ENCODE measurements around the gene GRIN2A.
A peak's percentile ranks its signal among the peaks of the same experiment; 100 is the strongest.

GRIN2A gene

GRCh38 chr16:10098991-10099390, 83.2 kb downstream of the GRIN2A start:
- Histone ChIP-seq H3K4ac (ENCODE audit: low read depth in 1 of 2, low read length in 2 of 2) (no peak overlapping the region), H3K14ac (ENCODE audit: low read length in 2 of 2) (no peak overlapping the region), H2BK120ac (ENCODE audit: low read depth, low read length) (no peak overlapping the region), H3K9ac (ENCODE audit: low read length) (peak overlapping the region; percentile 50), H3K79me1 (replicated peaks; ENCODE audit: low read length, poor library complexity, severe bottlenecking) (no peaks in the 10 kb centered on the region), H3K4me1 (ENCODE audit: control insufficient read depth, insufficient read depth, low read depth, low read length) (no peaks in the 10 kb centered on the region), H3K4me2 (ENCODE audit: low read length, poor library complexity, severe bottlenecking) (no peak overlapping the region), H3K9me3 (ENCODE audit: control insufficient read depth, low read length) (peaks cover 11% of the 10 kb centered on the region), H3K4me3 (ENCODE audit: insufficient read depth in 1 of 2, low read depth in 1 of 2, low read length in 2 of 2) (no peak overlapping the region), H3K18ac (ENCODE audit: low read depth in 1 of 2, low read length in 2 of 2) (no peak overlapping the region), H2AK5ac (ENCODE audit: low read length, severe bottlenecking) (no peak overlapping the region), H3K23ac (ENCODE audit: low read length in 2 of 2) (no peak overlapping the region), H2BK12ac (ENCODE audit: low read length in 2 of 2) (no peak overlapping the region), H3K27me3 (ENCODE audit: control insufficient read depth in 1 of 2, insufficient read depth in 1 of 2, low read length in 2 of 2) (no peaks in the 10 kb centered on the region), H4K91ac (ENCODE audit: low read length) (no peak overlapping the region), H3K36me3 (ENCODE audit: control insufficient read depth in 1 of 2, insufficient read depth in 2 of 2, low read depth in 1 of 2, low read length in 2 of 2) (no peaks in the 10 kb centered on the region), H2BK5ac (ENCODE audit: low read depth, low read length, poor library complexity, severe bottlenecking) (no peak overlapping the region), H2BK15ac (ENCODE audit: low read depth, poor library complexity, severe bottlenecking) (no peak overlapping the region), H3K27ac (ENCODE audit: low read length, poor library complexity, severe bottlenecking) (no peak overlapping the region), H2AFZ (ENCODE audit: low read depth, low read length) (no peak overlapping the region), H4K8ac (ENCODE audit: low read length) (no peak overlapping the region)
- DNase-seq: no peak

GRCh38 chr16:10097271-10097670, 85.0 kb downstream of the GRIN2A start:
- H2BK15ac ChIP-seq (ENCODE audit: low read depth, poor library complexity, severe bottlenecking): no peak overlapping the region
- H3K18ac ChIP-seq (ENCODE audit: low read depth in 1 of 2, low read length in 2 of 2): no peak overlapping the region
- no peak overlapping the region for H2AFZ ChIP-seq (ENCODE audit: low read depth, low read length)
- H3K4me1 ChIP-seq (ENCODE audit: control insufficient read depth, insufficient read depth, low read depth, low read length): no peaks in the 10 kb centered on the region
- H3K79me1 ChIP-seq (replicated peaks; ENCODE audit: low read length, poor library complexity, severe bottlenecking): no peaks in the 10 kb centered on the region
- 80% methylated on average over 1 of the region's 2 CpGs for WGBS
- H3K4ac ChIP-seq (ENCODE audit: low read depth in 1 of 2, low read length in 2 of 2): no peak overlapping the region
- H3K27me3 ChIP-seq (ENCODE audit: control insufficient read depth in 1 of 2, insufficient read depth in 1 of 2, low read length in 2 of 2): no peaks in the 10 kb centered on the region
- no peaks in the 10 kb centered on the region for H3K36me3 ChIP-seq (ENCODE audit: control insufficient read depth in 1 of 2, insufficient read depth in 2 of 2, low read depth in 1 of 2, low read length in 2 of 2)
- H2BK5ac ChIP-seq (ENCODE audit: low read depth, low read length, poor library complexity, severe bottlenecking): no peak overlapping the region
- no peak overlapping the region for H3K27ac ChIP-seq (ENCODE audit: low read length, poor library complexity, severe bottlenecking)
- H2AK5ac ChIP-seq (ENCODE audit: low read length, severe bottlenecking): no peak overlapping the region
- no peak overlapping the region for H2BK12ac ChIP-seq (ENCODE audit: low read length in 2 of 2)
- peak overlapping the region; percentile 75 for H3K9ac ChIP-seq (ENCODE audit: low read length)
- H3K4me3 ChIP-seq (ENCODE audit: insufficient read depth in 1 of 2, low read depth in 1 of 2, low read length in 2 of 2): peak overlapping the region in 1 of 2 experiments; percentile 13
- no peak overlapping the region for H3K23ac ChIP-seq (ENCODE audit: low read length in 2 of 2)
- peaks cover 11% of the 10 kb centered on the region for H3K9me3 ChIP-seq (ENCODE audit: control insufficient read depth, low read length)
- H2BK120ac ChIP-seq (ENCODE audit: low read depth, low read length): no peak overlapping the region
- peak; percentile 24 for DNase-seq
- no peak overlapping the region for H4K8ac ChIP-seq (ENCODE audit: low read length)
- no peak overlapping the region for H3K4me2 ChIP-seq (ENCODE audit: low read length, poor library complexity, severe bottlenecking)
- H3K14ac ChIP-seq (ENCODE audit: low read length in 2 of 2): no peak overlapping the region
- no peak overlapping the region for H4K91ac ChIP-seq (ENCODE audit: low read length)

DNA sequence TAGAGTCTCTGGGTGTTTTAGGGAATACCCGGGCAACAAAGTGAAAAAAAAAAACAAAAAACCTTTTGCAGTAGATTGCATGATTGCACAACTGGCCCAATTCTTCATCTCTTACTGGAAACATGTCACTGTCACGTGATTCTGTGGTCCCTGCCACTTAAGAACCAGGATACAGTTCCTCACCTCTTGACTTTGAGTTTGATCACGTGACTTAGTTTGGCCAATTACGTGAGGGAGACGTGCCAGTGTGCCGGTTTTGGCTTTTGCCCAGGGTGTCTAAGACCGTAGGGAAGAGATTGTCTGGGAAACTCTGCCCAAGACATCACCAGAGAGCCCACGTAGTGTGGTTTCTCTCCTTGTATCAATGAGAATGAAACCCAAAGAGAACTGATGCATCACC, 88.7 kb downstream of the GRIN2A start:
- Histone ChIP-seq H2BK15ac (ENCODE audit: low read depth, poor library complexity, severe bottlenecking) (no peak overlapping the region), H3K27ac (ENCODE audit: low read length, poor library complexity, severe bottlenecking) (no peak overlapping the region), H2BK120ac (ENCODE audit: low read depth, low read length) (no peak overlapping the region), H3K23ac (ENCODE audit: low read length in 2 of 2) (no peak overlapping the region), H3K4me2 (ENCODE audit: low read length, poor library complexity, severe bottlenecking) (no peak overlapping the region), H3K4me1 (ENCODE audit: control insufficient read depth, insufficient read depth, low read depth, low read length) (no peaks in the 10 kb centered on the region), H3K9me3 (ENCODE audit: control insufficient read depth, low read length) (peaks cover 10% of the 10 kb centered on the region), H3K27me3 (ENCODE audit: control insufficient read depth in 1 of 2, insufficient read depth in 1 of 2, low read length in 2 of 2) (no peaks in the 10 kb centered on the region), H3K4ac (ENCODE audit: low read depth in 1 of 2, low read length in 2 of 2) (no peak overlapping the region), H3K14ac (ENCODE audit: low read length in 2 of 2) (no peak overlapping the region), H2BK12ac (ENCODE audit: low read length in 2 of 2) (no peak overlapping the region), H3K79me1 (replicated peaks; ENCODE audit: low read length, poor library complexity, severe bottlenecking) (no peaks in the 10 kb centered on the region), H3K9ac (ENCODE audit: low read length) (no peak overlapping the region), H4K8ac (ENCODE audit: low read length) (no peak overlapping the region), H2BK5ac (ENCODE audit: low read depth, low read length, poor library complexity, severe bottlenecking) (no peak overlapping the region), H3K36me3 (ENCODE audit: control insufficient read depth in 1 of 2, insufficient read depth in 2 of 2, low read depth in 1 of 2, low read length in 2 of 2) (no peaks in the 10 kb centered on the region), H2AFZ (ENCODE audit: low read depth, low read length) (no peak overlapping the region), H4K91ac (ENCODE audit: low read length) (no peak overlapping the region), H3K4me3 (ENCODE audit: insufficient read depth in 1 of 2, low read depth in 1 of 2, low read length in 2 of 2) (no peak overlapping the region), H2AK5ac (ENCODE audit: low read length, severe bottlenecking) (no peak overlapping the region), H3K18ac (ENCODE audit: low read depth in 1 of 2, low read length in 2 of 2) (no peak overlapping the region)
- DNase-seq: peak; percentile 35
- 70% methylated on average over 8 of the region's 8 CpGs for WGBS

GRCh38 chr16:10090816-10091215, 91.4 kb downstream of the GRIN2A start:
- Histone ChIP-seq H4K91ac (ENCODE audit: low read length) (no peak overlapping the region), H3K4me1 (ENCODE audit: control insufficient read depth, insufficient read depth, low read depth, low read length) (no peaks in the 10 kb centered on the region), H3K4me3 (ENCODE audit: insufficient read depth in 1 of 2, low read depth in 1 of 2, low read length in 2 of 2) (no peak overlapping the region), H3K36me3 (ENCODE audit: control insufficient read depth in 1 of 2, insufficient read depth in 2 of 2, low read depth in 1 of 2, low read length in 2 of 2) (no peaks in the 10 kb centered on the region), H3K23ac (ENCODE audit: low read length in 2 of 2) (no peak overlapping the region), H2BK5ac (ENCODE audit: low read depth, low read length, poor library complexity, severe bottlenecking) (no peak overlapping the region), H3K27me3 (ENCODE audit: control insufficient read depth in 1 of 2, insufficient read depth in 1 of 2, low read length in 2 of 2) (no peaks in the 10 kb centered on the region), H3K9ac (ENCODE audit: low read length) (no peak overlapping the region), H3K18ac (ENCODE audit: low read depth in 1 of 2, low read length in 2 of 2) (no peak overlapping the region), H2BK15ac (ENCODE audit: low read depth, poor library complexity, severe bottlenecking) (no peak overlapping the region), H3K4me2 (ENCODE audit: low read length, poor library complexity, severe bottlenecking) (no peak overlapping the region), H3K9me3 (ENCODE audit: control insufficient read depth, low read length) (peaks cover 10% of the 10 kb centered on the region), H2AFZ (ENCODE audit: low read depth, low read length) (no peak overlapping the region), H3K4ac (ENCODE audit: low read depth in 1 of 2, low read length in 2 of 2) (no peak overlapping the region), H2BK12ac (ENCODE audit: low read length in 2 of 2) (no peak overlapping the region), H3K14ac (ENCODE audit: low read length in 2 of 2) (no peak overlapping the region), H3K79me1 (replicated peaks; ENCODE audit: low read length, poor library complexity, severe bottlenecking) (no peaks in the 10 kb centered on the region), H4K8ac (ENCODE audit: low read length) (no peak overlapping the region), H3K27ac (ENCODE audit: low read length, poor library complexity, severe bottlenecking) (no peak overlapping the region), H2BK120ac (ENCODE audit: low read depth, low read length) (no peak overlapping the region), H2AK5ac (ENCODE audit: low read length, severe bottlenecking) (no peak overlapping the region)
- 69% methylated on average over 1 of the region's 1 CpG for WGBS
- DNase-seq: no peak
